GM21576 (cell line): ENCODE data around the gene TLE3.
"Not testable (repeated sequence)": the region's sequence is repeated elsewhere in the genome, so short reads cannot be mapped to it uniquely, and the experiment has no call there.

Experiments
- ATAC-seq: cut with Tn5 transposase; IDR thresholded peaks from one replicate; pipeline ENCODE4 v1.9.1; 2021; ENCODE audit warnings: mild to moderate bottlenecking, moderate library complexity; ENCODE audit not compliant: unreplicated experiment

TLE3 gene

DNA sequence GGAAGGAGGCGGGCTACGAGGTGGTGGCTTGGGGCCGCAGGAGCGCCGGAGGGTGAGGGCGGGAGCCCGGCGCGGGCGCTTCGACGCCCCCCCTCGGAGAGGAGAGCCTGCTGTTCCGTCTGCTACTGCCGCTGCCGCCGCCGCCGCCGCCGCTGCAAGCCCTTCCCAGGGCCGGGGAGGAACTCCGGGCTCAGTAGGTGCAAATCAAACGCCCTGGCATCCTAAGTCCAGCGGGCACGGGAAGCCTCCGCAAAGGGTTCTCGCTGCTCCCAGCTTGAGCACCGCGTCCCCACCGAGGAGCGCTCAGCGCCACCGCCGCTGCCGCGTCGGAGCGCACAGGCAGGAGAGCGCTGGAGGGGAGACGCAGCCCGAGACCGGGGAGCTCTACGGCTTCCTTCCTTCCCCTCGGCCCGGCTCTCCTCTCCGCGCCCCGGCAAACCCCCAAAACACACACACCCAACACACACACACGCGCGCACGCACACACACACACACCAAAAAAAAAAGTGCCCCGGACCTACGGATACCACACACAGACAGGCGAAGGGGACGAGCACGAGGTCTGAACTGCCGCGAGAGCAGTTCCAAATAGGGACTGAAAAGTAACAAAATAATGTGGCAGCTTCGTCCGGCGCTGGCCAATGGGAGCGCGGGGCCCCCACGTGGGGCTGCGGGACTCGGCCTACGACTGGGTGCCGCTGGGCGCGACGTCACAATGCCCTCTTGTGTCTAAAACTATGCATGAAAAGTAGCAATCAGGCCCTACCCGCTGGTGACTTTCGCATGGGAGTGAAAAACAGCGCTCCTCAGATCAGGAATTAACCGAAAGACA is at the start of gene TLE3:
Gene TLE3 (minus strand): TSS at position 597 of the 832 bp plus-strand sequence. CDS start 1,119 bp downstream, outside the sequence.
- peak; percentile 51 for ATAC-seq

- no peak for ATAC-seq
These were observed 49.6 kb upstream of the TLE3 start for GRCh38 chr15:70147178-70147760.

DNA sequence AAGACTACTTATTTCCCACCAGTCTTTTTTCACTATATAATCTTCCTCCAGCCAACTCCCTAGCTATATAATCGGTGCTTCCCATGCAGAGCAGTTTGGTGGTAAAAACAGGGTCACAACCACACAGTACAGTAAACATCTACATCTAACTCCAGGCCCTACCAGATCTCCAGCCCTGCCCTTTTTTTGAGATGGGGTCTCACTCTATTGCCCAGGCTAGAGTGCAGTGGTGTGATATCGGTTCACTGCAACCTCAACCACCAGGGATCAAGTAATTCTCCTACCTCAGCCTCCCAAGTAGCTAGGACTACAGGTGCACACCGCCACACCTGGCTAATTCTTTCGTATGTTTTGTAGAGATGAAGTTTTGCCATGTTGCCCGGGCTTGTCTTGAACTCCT is 49.1 kb upstream of the TLE3 start:
- ATAC-seq: no peak

GRCh38 chr15:70146162-70146561 is 48.4 kb upstream of the TLE3 start:
- no peak for ATAC-seq

DNA sequence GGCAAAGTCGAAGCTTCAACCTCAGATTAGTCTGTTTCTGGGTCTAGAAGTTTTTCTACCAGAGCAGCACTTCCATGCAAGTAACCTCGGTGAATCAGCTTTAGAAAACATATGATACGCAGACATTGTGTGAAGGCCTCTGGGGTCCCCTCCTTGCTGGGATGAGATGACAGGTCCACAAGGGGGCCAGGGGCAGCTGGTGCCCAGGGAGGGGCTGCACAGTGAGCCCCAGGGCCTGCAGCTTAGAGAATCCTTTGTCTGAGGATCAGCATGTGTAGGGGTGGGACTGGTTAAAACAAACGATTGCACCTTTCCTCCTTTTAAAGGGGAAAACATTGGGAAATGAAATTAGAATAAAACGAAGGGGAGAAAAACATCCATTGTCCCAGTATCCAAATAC is 47.5 kb upstream of the TLE3 start:
- ATAC-seq: no peak

DNA sequence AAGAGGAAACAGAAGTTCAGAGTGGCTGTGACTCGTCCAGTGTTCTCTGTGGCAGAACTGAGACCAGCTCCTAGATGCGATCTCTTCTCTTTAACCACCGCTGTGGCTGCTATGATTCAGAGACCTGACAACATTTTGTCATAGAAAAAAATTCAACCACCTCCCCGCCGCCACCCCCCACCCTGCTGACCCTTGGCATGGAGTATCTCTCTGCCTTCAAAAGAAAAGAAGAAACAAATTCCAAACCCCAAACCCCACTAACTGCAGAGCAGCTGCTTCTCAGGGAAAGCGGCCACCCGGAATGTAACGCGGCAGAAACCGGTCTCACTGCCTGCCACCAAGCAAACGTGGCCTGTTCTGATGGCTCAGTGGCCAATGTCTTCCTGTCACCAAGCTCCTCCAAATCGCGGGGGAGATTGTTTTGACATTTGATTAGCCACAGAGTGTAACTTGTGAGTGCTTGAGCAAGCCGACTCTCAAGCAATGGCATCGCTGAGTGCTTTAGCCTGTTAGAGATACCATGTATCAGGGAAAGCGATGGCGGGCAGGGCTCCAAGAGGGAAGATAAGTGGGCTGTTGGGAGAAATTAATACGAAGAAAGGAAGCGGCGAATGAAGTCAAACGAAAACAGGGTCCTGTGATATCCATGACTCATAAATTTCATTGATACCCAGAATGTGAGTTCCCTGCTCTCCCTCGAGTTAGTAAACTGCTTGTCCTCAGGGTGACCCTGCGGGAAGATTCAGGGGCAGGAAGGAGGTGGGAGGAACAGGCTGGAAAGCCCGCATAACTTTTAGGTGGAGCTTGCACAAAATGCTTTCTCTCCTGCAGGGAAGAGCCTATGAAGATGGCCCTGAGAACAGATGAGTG is 44.8 kb upstream of the TLE3 start:
- ATAC-seq: no peak

DNA sequence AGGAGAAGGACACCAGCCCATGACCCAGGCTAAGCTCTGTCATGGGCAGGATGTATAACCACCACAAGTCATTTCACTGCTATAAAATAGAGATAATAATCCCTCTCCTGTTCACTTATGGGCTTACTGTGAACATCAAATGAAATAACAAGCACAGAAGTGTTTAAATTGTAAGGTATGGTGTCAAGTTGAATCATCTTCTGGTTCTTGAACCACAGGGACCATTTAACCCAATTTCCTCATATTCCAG is 44.3 kb upstream of the TLE3 start:
- ATAC-seq: no peak

DNA sequence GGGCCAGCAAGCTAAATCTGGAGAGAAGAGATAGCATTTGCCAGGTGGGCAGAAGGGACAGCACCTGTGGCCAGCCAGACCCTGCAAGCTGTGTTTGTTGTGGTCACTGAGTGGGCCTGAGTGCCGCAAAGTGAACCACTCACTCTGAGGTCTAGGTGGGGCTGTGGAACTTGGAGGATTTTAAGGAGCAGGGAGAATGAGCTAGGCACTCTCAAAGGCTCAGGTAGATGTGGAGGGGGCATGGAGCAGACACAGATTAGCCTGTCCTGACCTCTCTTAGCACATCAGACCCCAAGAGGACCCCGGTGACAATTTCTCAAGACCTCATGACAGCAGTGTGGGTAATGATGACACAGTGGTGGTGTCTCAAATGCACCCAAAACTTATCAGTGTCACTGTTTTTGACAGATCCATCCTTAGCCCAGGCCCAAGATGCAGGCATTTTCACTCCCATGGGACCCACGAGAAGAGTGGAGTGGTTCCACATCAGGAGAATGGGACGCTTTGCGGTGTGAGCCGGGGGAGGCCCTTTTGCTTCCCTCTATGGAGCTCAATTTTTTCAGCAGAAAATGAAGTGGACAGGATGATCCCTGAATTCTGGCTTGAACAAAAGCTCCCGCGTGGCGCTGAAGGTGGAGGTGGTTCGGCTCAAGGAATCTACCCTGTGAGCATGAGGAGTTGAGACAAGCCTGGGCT is 43.8 kb upstream of the TLE3 start:
- no peak for ATAC-seq

DNA sequence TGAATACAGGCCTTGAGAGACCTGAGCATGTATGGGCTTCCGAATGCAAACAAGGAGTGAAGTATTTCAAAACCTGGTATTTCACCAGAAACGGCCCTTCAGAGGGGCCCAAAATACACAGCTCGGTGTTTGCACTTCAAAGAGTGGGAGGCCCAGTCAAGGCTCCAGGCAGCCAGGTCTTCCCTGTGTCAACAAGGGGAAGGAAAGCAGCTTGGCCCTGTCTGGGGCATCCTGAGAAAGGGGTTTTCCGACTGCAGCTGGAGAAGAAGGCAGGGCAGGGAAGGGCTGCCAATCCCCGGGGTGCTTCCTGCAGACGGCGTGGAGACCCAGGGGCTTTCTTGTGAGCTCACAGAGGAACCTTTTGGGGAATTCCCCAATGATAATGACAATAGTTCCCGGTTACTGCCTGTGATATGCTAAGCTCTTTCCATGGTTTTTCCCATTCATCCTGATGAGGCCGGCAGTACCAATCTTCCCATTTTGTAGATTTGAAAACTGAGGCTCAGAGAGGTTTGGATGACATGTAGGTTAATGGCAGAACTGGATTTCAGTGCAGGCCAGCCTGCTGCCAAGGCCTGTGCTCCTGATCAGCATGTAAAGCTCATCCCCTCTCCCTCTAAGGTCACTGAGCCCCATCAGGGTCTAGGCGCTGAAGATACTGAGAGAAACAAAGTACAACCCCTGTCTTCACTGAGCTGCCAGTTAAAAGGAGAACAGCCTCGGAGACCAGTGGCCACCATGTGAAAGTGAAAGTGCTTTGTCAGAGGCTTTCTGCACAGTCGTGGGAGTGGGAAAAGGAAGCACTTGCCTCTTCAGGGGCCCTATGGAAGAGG is 43.0 kb upstream of the TLE3 start:
- ATAC-seq: no peak

- no peak for ATAC-seq
These were observed 42.4 kb upstream of the TLE3 start for GRCh38 chr15:70140025-70140542.

GRCh38 chr15:70137967-70138366 is 40.2 kb upstream of the TLE3 start:
- ATAC-seq: no peak

DNA sequence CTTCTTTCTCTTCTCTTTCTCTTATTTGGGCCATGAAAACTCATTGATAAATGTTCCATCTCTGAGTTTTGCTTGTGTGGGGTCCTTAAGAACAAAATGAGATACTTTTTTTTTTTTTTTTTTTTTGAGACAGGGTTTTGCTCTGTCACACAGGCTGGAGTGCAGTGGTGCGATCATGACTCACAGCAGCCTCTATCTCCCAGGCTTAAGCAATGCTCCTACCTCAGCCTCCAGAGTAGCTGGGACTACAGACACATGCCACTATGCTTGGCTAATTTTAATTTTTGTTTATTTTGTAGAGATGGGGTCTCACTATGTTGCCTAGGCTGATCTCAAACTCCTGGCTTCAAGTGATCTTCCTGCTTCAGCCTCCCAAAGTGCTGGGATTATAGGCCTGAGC is 39.3 kb upstream of the TLE3 start:
- ATAC-seq: not testable (repeated sequence)

DNA sequence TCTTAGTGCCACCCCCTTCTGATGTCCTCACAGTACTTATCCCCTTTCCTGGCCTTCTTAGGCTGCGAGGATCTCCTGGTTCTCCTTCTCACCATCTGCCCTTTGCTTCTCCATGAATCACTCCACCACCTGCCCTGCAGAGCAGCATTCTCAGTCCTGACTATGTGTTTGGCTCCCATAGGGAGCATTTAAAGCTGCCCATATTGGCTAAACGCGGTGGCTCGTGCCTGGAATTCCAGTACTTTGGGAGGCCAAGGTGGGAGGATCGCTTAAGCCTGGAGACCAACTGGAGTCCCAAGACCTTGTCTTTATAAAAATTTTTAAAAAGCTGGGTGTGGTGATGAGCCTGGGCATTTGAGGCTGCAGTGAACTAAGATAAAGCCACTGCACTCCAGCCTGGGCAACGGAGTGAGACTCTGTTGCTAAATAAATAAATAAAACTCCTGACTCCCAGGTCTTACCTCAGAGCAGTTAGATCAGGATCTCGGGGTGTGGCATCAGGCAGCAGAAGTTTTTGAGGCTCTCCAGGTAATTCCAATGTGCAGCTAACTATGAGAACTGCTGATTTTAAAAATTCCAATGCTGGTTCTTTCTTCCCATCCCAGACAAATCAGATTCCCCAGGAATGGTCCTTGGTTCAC is 36.2 kb upstream of the TLE3 start:
- no peak for ATAC-seq

DNA sequence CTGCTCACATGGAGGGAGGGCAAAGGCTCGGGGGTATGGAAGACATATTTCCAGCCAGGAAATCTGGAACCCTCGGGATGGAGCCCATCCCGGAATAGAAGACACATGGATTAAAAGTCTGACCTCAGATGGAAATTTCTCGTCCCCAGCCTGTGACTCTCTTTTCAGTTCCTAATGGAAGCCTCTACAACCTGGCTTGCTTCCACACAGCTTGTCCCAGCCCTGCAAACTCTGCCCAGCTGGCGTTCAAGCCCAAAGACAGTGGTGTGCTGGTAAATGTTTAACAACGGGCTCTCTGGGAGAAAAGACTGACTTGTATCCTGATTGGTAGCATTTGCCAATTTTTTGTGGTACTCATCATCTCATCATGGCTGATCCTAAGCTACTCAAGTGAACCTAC is 35.6 kb upstream of the TLE3 start:
- ATAC-seq: no peak

GRCh38 chr15:70132571-70132970 is 34.9 kb upstream of the TLE3 start:
- no peak for ATAC-seq

DNA sequence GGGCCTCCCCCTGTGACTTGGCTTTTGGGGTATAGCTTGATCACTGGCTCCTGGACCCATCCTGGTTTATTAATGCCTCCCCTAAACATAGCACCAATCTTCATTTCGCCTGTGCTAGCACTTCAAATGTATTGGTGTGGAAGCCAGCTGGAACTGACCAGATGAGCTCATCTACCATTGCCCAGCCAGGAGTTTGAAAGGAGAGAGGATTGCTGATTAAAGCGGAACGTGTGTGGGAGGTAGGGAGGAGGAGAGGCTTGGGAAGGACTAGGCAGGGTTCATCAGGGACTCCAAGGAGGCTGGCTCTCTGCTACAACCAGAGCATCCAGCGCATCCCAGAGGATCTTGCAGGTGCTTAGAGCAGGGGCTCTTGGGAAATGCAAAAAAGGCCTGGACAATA is 34.4 kb upstream of the TLE3 start:
- ATAC-seq: no peak

GRCh38 chr15:70128414-70129140 is 30.9 kb upstream of the TLE3 start:
- no peak for ATAC-seq

GRCh38 chr15:70127770-70128413 is 30.2 kb upstream of the TLE3 start:
- no peak for ATAC-seq
